WTC11 (cell line): ENCODE data around the gene LCE3A. TPM values are rescaled to one million over a fixed set of nuclear protein-coding genes. Genes with fewer than 3 reads are reported as not detected.
"Not testable (repeated sequence)": the region's sequence is repeated elsewhere in the genome, so short reads cannot be mapped to it uniquely, and the experiment has no call there.

ENCODE experiments used
- ATAC-seq: fragments of 200-7000 bp; cut with Tn5 transposase; 2 replicates; pipeline ENCODE4 v1.10.0; 2021; ENCODE audit warnings: mild to moderate bottlenecking, moderate library complexity
- Bru-seq: library from RNA; stranded (reverse); fragments of 400-500 nt; gene quantifications from one replicate; lab custom pipeline; 2021; lab: Mats Ljungman, UMichigan
- CTCF ChIA-PET: fragments of 300-600 bp; sonication (Branson Sonifier 250); formaldehyde crosslinking; loops from one replicate; lab custom pipeline; 2021; ENCODE audit warnings: antibody characterized with exemption; lab: Charles Lee
- POLR2A ChIA-PET: fragments of 350-600 bp; sonication (Branson Sonifier 250); formaldehyde crosslinking; loops from one replicate; lab custom pipeline; 2021; ENCODE audit warnings: antibody characterized with exemption; lab: Charles Lee
- DNase-seq: peaks from one replicate; pipeline ENCODE4 v3.0.0; 2021; ENCODE audit warnings: low spot score
- H3K27ac Mint-ChIP-seq: 2 replicates; pipeline ENCODE4 v1.8.0; 2021; ENCODE audit warnings: mixed read lengths
- H3K27me3 Mint-ChIP-seq: 2 replicates; pipeline ENCODE4 v1.8.0; 2021; ENCODE audit warnings: low read depth, mild to moderate bottlenecking, moderate library complexity, mixed read lengths
- H3K36me3 Mint-ChIP-seq: 2 replicates; pipeline ENCODE4 v1.8.0; 2021; ENCODE audit warnings: mixed read lengths
- H3K4me1 Mint-ChIP-seq: 2 replicates; pipeline ENCODE4 v1.8.0; 2022; ENCODE audit warnings: mixed read lengths
- H3K4me3 Mint-ChIP-seq: 2 replicates; pipeline ENCODE4 v1.8.0; 2021; ENCODE audit warnings: mild to moderate bottlenecking, moderate library complexity, mixed read lengths
- H3K9me3 Mint-ChIP-seq: 2 replicates; pipeline ENCODE4 v1.8.0; 2021; ENCODE audit warnings: mixed read lengths
- ATF1 ChIP-seq: sonication (generic); formaldehyde crosslinking; IDR thresholded peaks from 2 replicates; pipeline ENCODE4 v1.8.1; 2023; ENCODE audit warnings: mild to moderate bottlenecking, moderate library complexity, missing genetic modification reagents
- CTCF ChIP-seq: fragments of 200-600 bp; IDR thresholded peaks from 2 replicates; pipeline ENCODE4 v1.8.0; 2022; ENCODE audit warnings: antibody characterized with exemption
- EMX1 ChIP-seq: fragments of 250-450 bp; sonication (Bioruptor Pico); IDR thresholded peaks from 2 replicates; pipeline ENCODE4 v1.8.0; 2021; ENCODE audit warnings: mild to moderate bottlenecking
- FOXP1 ChIP-seq: sonication (generic); formaldehyde crosslinking; IDR thresholded peaks from 2 replicates; pipeline ENCODE4 v1.8.0; 2022; ENCODE audit warnings: missing genetic modification reagents, mild to moderate bottlenecking, moderate library complexity, borderline replicate concordance
- GABPB1 ChIP-seq: sonication (generic); formaldehyde crosslinking; IDR thresholded peaks from 2 replicates; pipeline ENCODE4 v1.8.1; 2023; ENCODE audit warnings: mild to moderate bottlenecking, missing genetic modification reagents
- GRHL2 ChIP-seq: fragments of 250-450 bp; sonication (Bioruptor Pico); IDR thresholded peaks from 2 replicates; pipeline ENCODE4 v1.8.0; 2022; ENCODE audit warnings: mild to moderate bottlenecking, moderate library complexity; ENCODE audit not compliant: insufficient replicate concordance, severe bottlenecking
- GTF2I ChIP-seq: fragments of 250-450 bp; sonication (Bioruptor Pico); conservative IDR thresholded peaks from 2 replicates; pipeline ENCODE4 v1.4.0; 2021; ENCODE audit warnings: mild to moderate bottlenecking
- IRF1 ChIP-seq: sonication (generic); formaldehyde crosslinking; IDR thresholded peaks from 2 replicates; pipeline ENCODE4 v1.8.0; 2023; ENCODE audit warnings: missing genetic modification reagents
- NFE2L1 ChIP-seq: sonication (generic); formaldehyde crosslinking; IDR thresholded peaks from 2 replicates; pipeline ENCODE4 v1.8.1; 2023; ENCODE audit warnings: missing genetic modification reagents
- NFYB ChIP-seq: sonication (generic); formaldehyde crosslinking; conservative IDR thresholded peaks from 2 replicates; pipeline ENCODE4 v1.8.0; 2022; ENCODE audit warnings: low read depth, missing genetic modification reagents
- PRRX2 ChIP-seq: fragments of 250-450 bp; sonication (Bioruptor Pico); IDR thresholded peaks from 2 replicates; pipeline ENCODE4 v1.8.0; 2021; ENCODE audit warnings: mild to moderate bottlenecking
- RORB ChIP-seq: fragments of 250-450 bp; sonication (Bioruptor Pico); IDR thresholded peaks from 2 replicates; pipeline ENCODE4 v1.9.0; 2021; ENCODE audit warnings: mild to moderate bottlenecking
- SMAD3 ChIP-seq: sonication (generic); formaldehyde crosslinking; IDR thresholded peaks from 2 replicates; pipeline ENCODE4 v1.8.0; 2022; ENCODE audit warnings: missing genetic modification reagents, mild to moderate bottlenecking, borderline replicate concordance
- SOX15 ChIP-seq: fragments of 250-450 bp; sonication (Bioruptor Pico); IDR thresholded peaks from 2 replicates; pipeline ENCODE4 v1.9.0; 2021; ENCODE audit warnings: mild to moderate bottlenecking
- TCF7 ChIP-seq: sonication (generic); formaldehyde crosslinking; IDR thresholded peaks from 2 replicates; pipeline ENCODE4 v1.8.0; 2022; ENCODE audit warnings: mild to moderate bottlenecking, low read depth, missing genetic modification reagents, moderate library complexity
- TEAD4 ChIP-seq: sonication (generic); formaldehyde crosslinking; IDR thresholded peaks from 2 replicates; pipeline ENCODE4 v1.8.0; 2022; ENCODE audit warnings: mild to moderate bottlenecking, missing genetic modification reagents
- ZNF219 ChIP-seq: sonication (generic); formaldehyde crosslinking; IDR thresholded peaks from 2 replicates; pipeline ENCODE4 v1.8.0; 2023; ENCODE audit warnings: missing genetic modification reagents, mild to moderate bottlenecking, borderline replicate concordance
- ZNF232 ChIP-seq: sonication (generic); formaldehyde crosslinking; IDR thresholded peaks from 2 replicates; pipeline ENCODE4 v1.8.0; 2022; ENCODE audit warnings: mild to moderate bottlenecking, missing genetic modification reagents
- ZNF317 ChIP-seq: sonication (generic); formaldehyde crosslinking; IDR thresholded peaks from 2 replicates; pipeline ENCODE4 v1.8.1; 2023; ENCODE audit warnings: low read depth, mild to moderate bottlenecking, moderate library complexity, missing genetic modification reagents, borderline replicate concordance
- ZNF396 ChIP-seq: fragments of 250-450 bp; sonication (Bioruptor Pico); IDR thresholded peaks from 2 replicates; pipeline ENCODE4 v1.8.0; 2021; ENCODE audit warnings: mild to moderate bottlenecking, moderate library complexity, borderline replicate concordance
- ZNF416 ChIP-seq: fragments of 250-450 bp; sonication (Bioruptor Pico); IDR thresholded peaks from 2 replicates; pipeline ENCODE4 v1.9.0; 2021; ENCODE audit warnings: mild to moderate bottlenecking, inconsistent platforms
- ZNF423 ChIP-seq: fragments of 250-450 bp; sonication (Bioruptor Pico); IDR thresholded peaks from 2 replicates; pipeline ENCODE4 v2.1.2; 2022; ENCODE audit warnings: mild to moderate bottlenecking, moderate library complexity
- long read RNA-seq, 3 experiments: library from RNA in 1 of 3; library from capped mRNA in 1 of 3; library from polyadenylated mRNA in 1 of 3; unstranded in 2 of 3; stranded (forward) in 1 of 3; transcript quantifications; one replicate each; pipeline ENCODE4 v2.0.0, GENCODE V29; 2021
- total RNA-seq: library from RNA; stranded (reverse); gene quantifications from 3 replicates; pipeline ENCODE4 v1.2.3, GENCODE V29; 2021
- TF ChIP-seq, protein P1 (sequence below): sonication (generic); formaldehyde crosslinking; IDR thresholded peaks from 2 replicates; pipeline ENCODE4 v1.8.1; 2023; ENCODE audit warnings: mild to moderate bottlenecking, missing genetic modification reagents, moderate library complexity
- TF ChIP-seq, protein P2 (sequence below): fragments of 250-450 bp; sonication (Bioruptor Pico); conservative IDR thresholded peaks from 2 replicates; pipeline ENCODE4 v1.9.0; 2021; ENCODE audit warnings: mild to moderate bottlenecking
- TF ChIP-seq, protein P3 (sequence below): sonication (generic); formaldehyde crosslinking; IDR thresholded peaks from 2 replicates; pipeline ENCODE4 v1.8.0; 2022; ENCODE audit warnings: mild to moderate bottlenecking, missing genetic modification reagents

Gene LCE3A, protein sequence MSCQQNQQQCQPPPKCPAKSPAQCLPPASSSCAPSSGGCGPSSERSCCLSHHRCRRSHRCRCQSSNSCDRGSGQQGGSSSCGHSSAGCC
- total RNA-seq (not detected in 3 replicates), Bru-seq, nascent RNA (not detected)
- long read RNA-seq, experiment 1 = 0 reads
- long read RNA-seq, experiment 2 = 0 reads
- long read RNA-seq, experiment 3 = 0 reads

DNA sequence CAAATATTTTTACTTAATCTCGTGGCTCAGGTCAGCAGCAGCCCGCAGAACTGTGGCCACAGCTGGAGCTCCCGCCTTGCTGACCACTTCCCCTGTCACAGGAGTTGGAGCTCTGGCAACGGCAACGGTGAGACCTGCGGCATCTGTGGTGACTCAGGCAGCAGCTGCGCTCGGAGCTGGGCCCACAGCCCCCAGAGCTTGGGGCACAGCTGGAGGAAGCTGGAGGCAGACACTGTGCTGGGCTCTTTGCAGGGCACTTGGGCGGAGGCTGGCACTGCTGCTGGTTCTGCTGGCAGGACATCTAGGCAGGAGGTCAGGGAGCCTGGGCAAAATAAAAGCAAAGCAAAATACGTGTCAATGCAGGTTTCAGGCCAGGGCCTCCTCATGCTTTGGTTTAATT, at the start of gene LCE3A:
LCE3A (minus strand) TSS at position 301 of the 400 bp plus-strand sequence; CDS start at position 301, 0 bp downstream.
- DNase-seq (no peak), ATAC-seq (no peak)
- no peak within 1 kb of the TSS for H3K27ac Mint-ChIP-seq
- TF ChIP-seq ATF1 (CRISPR knock-in tag) = no peak
- no peak for TF ChIP-seq IRF1
- H3K4me1 Mint-ChIP-seq = no peaks in the 10 kb centered on the region
- POLR2A ChIA-PET = no interaction called here
- CTCF ChIA-PET = no interaction called here
- peaks cover 70% of the 10 kb centered on the region for H3K36me3 Mint-ChIP-seq
- H3K27me3 Mint-ChIP-seq = peaks cover 8% of the 10 kb centered on the region; the same call in 1 of the 2 replicates
- peaks cover 87% of the 10 kb centered on the region for H3K9me3 Mint-ChIP-seq
- no peak within 1 kb of the TSS for H3K4me3 Mint-ChIP-seq

GRCh38 chr1:152667648-152668047, 44.7 kb upstream of the LCE3A start:
- no peak overlapping the region for H3K27ac Mint-ChIP-seq
- ChIA-PET POLR2A (no interaction called here), CTCF (no interaction called here)
- TF ChIP-seq ZNF423 (CRISPR knock-in tag) = no peak
- TF ChIP-seq TEAD4 (CRISPR knock-in tag) = no peak
- TF ChIP-seq GABPB1 (CRISPR knock-in tag) = no peak
- TF ChIP-seq ZNF416 (CRISPR knock-in tag) = no peak
- TF ChIP-seq SMAD3 = no peak
- no peak for TF ChIP-seq ZNF232 (CRISPR knock-in tag)
- no peak for TF ChIP-seq NFE2L1 (CRISPR knock-in tag)
- no peak for TF ChIP-seq SOX15 (CRISPR knock-in tag)
- no peak for TF ChIP-seq ZNF219 (CRISPR knock-in tag)
- TF ChIP-seq GRHL2 (CRISPR knock-in tag) = no peak
- TF ChIP-seq CTCF = no peak
- TF ChIP-seq ZNF396 (CRISPR knock-in tag) = no peak
- TF ChIP-seq TCF7 (CRISPR knock-in tag) = no peak
- TF ChIP-seq RORB (CRISPR knock-in tag) = no peak
- no peak for TF ChIP-seq FOXP1 (CRISPR knock-in tag)
- no peak for TF ChIP-seq ZNF317 (CRISPR knock-in tag)
- DNase-seq = no peak
- ATAC-seq = no peak
- H3K9me3 Mint-ChIP-seq = peaks cover 91% of the 10 kb centered on the region
- no peaks in the 10 kb centered on the region for H3K4me1 Mint-ChIP-seq
- H3K4me3 Mint-ChIP-seq = no peak overlapping the region
- H3K27me3 Mint-ChIP-seq = peaks cover 6% of the 10 kb centered on the region
- H3K36me3 Mint-ChIP-seq = peaks cover 81% of the 10 kb centered on the region

- H3K4me1 Mint-ChIP-seq, ATAC-seq, DNase-seq, H3K27ac Mint-ChIP-seq, H3K27me3 Mint-ChIP-seq, H3K4me3 Mint-ChIP-seq, POLR2A ChIA-PET: not testable (repeated sequence)
- Mint-ChIP-seq H3K36me3 (peaks cover 84% of the 10 kb centered on the region), H3K9me3 (peaks cover 92% of the 10 kb centered on the region)
- CTCF ChIA-PET = interaction anchor here (0.6 kb wide), 1 partner anchor 12 kb away, joined by 4 read pairs; no protein-coding TSS in a partner anchor
Measured at GRCh38 chr1:152666171-152666570, 43.3 kb upstream of the LCE3A start.

- no peaks in the 10 kb centered on the region for H3K4me1 Mint-ChIP-seq
- H3K27me3 Mint-ChIP-seq = peaks cover 9% of the 10 kb centered on the region
- H3K27ac Mint-ChIP-seq = no peak within 1 kb of the TSS
- peaks cover 84% of the 10 kb centered on the region for H3K36me3 Mint-ChIP-seq
- no peak within 1 kb of the TSS for H3K4me3 Mint-ChIP-seq
- POLR2A ChIA-PET = no interaction called here
- no peak for DNase-seq
- H3K9me3 Mint-ChIP-seq = peaks cover 93% of the 10 kb centered on the region
- ATAC-seq = no peak
- CTCF ChIA-PET = no interaction called here
- TF ChIP-seq, protein P1, sequence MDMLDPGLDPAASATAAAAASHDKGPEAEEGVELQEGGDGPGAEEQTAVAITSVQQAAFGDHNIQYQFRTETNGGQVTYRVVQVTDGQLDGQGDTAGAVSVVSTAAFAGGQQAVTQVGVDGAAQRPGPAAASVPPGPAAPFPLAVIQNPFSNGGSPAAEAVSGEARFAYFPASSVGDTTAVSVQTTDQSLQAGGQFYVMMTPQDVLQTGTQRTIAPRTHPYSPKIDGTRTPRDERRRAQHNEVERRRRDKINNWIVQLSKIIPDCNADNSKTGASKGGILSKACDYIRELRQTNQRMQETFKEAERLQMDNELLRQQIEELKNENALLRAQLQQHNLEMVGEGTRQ (CRISPR knock-in tag) = no peak
- TF ChIP-seq NFYB (CRISPR knock-in tag) = no peak
- TF ChIP-seq PRRX2 = no peak
- no peak for TF ChIP-seq EMX1
- TF ChIP-seq GTF2I (CRISPR knock-in tag) = no peak
- TF ChIP-seq, protein P2, sequence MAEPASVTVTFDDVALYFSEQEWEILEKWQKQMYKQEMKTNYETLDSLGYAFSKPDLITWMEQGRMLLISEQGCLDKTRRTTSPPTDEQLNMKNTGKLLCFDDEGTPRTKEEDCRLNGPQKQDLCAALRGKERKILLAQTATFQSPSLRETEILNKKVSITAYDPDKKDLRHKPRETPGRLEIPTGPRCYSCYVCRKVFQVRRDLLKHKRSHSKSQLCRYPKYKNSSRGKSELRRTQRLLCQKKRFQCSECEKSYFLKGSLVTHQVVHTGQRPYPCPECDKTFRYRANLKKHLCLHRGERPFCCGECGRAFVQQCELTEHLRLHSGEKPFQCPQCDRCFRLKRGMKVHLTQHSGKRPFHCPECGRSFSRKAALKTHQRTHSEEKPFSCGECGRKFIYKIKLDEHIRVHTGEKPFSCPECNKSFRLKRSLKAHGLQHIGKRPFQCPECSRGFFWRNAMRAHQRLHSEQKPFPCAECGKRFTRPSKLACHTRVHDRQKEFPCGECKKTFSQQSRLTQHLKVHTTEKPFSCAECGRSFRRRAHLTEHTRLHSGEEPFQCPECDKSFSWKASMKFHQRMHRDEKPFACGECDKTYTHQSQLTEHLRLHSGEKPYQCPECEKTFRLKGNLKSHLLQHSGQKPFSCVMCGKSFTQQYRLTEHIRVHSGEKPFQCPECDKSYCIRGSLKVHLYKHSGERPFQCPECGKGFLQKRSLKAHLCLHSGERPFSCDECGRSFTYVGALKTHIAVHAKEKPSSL (CRISPR knock-in tag) = no peak
- TF ChIP-seq, protein P3, sequence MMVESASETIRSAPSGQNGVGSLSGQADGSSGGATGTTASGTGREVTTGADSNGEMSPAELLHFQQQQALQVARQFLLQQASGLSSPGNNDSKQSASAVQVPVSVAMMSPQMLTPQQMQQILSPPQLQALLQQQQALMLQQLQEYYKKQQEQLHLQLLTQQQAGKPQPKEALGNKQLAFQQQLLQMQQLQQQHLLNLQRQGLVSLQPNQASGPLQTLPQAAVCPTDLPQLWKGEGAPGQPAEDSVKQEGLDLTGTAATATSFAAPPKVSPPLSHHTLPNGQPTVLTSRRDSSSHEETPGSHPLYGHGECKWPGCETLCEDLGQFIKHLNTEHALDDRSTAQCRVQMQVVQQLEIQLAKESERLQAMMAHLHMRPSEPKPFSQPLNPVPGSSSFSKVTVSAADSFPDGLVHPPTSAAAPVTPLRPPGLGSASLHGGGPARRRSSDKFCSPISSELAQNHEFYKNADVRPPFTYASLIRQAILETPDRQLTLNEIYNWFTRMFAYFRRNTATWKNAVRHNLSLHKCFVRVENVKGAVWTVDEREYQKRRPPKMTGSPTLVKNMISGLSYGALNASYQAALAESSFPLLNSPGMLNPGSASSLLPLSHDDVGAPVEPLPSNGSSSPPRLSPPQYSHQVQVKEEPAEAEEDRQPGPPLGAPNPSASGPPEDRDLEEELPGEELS = no peak
Measured at GRCh38 chr1:152663098-152663497, 40.2 kb upstream of the LCE3A start, which contains the start of gene LCE2D. Gene LCE2D (plus strand): TSS chr1:152663380. CDS start chr1:152664106, 726 bp downstream.
